Right ventricle myocardium inferior (tissue), 1 donor: ENCODE data around the gene MMAB. TPM values are rescaled to one million over a fixed set of nuclear protein-coding genes. Genes with fewer than 3 reads are reported as not detected.
A peak's percentile ranks its signal among the peaks of the same experiment; 100 is the strongest.

Source experiments
- ATAC-seq: fragments of 200-7000 bp; cut with Tn5 transposase; one replicate; pipeline ENCODE4 v1.9.1; 2020; ENCODE audit warnings: mild to moderate bottlenecking, moderate library complexity
- DNase-seq: peaks from one replicate; pipeline ENCODE4 v3.0.0; 2021; ENCODE audit errors: missing footprints
- intact Hi-C: fragments of 100-400 bp; cut with DNase I; formaldehyde crosslinking; loops from one replicate; pipeline ENCODE4 v1.11.0; 2022
- total RNA-seq: library from RNA; stranded (reverse); fragmentation: NEBNext Ultra II Directional; extraction: Animal tissue kit (Norgen Biotek cat#: 25700); gene quantifications from one replicate; pipeline ENCODE4 v1.2.1, GENCODE V29; 2021
- donor health status: DM: no; HTN: yes; CAD: no; lungs with severe emphysema.

MMAB gene
- total RNA-seq, 1 donor from 2014 or later: 61.7 TPM

- no peak for ATAC-seq
- intact Hi-C loops: no loop called here
- peak; percentile 22 for DNase-seq
Measured at GRCh38 chr12:109553483-109553882, 19.8 kb downstream of the MMAB start.

GRCh38 chr12:109552971-109553370, 20.3 kb downstream of the MMAB start:
- ATAC-seq (no peak), DNase-seq (peak; percentile 43)
- intact Hi-C loops: no loop called here

GRCh38 chr12:109551108-109551507, 22.2 kb downstream of the MMAB start:
- no peak for DNase-seq
- ATAC-seq: no peak
- intact Hi-C loops: no loop called here

GRCh38 chr12:109550281-109550680, 23.0 kb downstream of the MMAB start:
- intact Hi-C loops: no loop called here
- DNase-seq: peak; percentile 68
- ATAC-seq: no peak

- DNase-seq (peak; percentile 45), ATAC-seq (no peak)
- intact Hi-C loops: no loop called here
Measured at GRCh38 chr12:109549613-109550270, 23.6 kb downstream of the MMAB start.

GRCh38 chr12:109548258-109548657, 25.0 kb downstream of the MMAB start:
- no peak for ATAC-seq
- no peak for DNase-seq
- intact Hi-C loops: no loop called here

GRCh38 chr12:109547286-109547685, 26.0 kb downstream of the MMAB start:
- ATAC-seq: no peak
- intact Hi-C loops: no loop called here
- peak; percentile 63 for DNase-seq

GRCh38 chr12:109545826-109546225, 27.5 kb downstream of the MMAB start:
- ATAC-seq (no peak), DNase-seq (peak; percentile 47)
- intact Hi-C loops: no loop called here

- ATAC-seq: peak; percentile 51
- DNase-seq: peak; percentile 76
- intact Hi-C loops: no loop called here
Measured at GRCh38 chr12:109544955-109545531, 28.3 kb downstream of the MMAB start.

GRCh38 chr12:109542876-109543275, 30.4 kb downstream of the MMAB start:
- no peak for ATAC-seq
- intact Hi-C loops: no loop called here
- DNase-seq: peak; percentile 17

- ATAC-seq (no peak), DNase-seq (no peak)
Measured at GRCh38 chr12:109542014-109542413, 31.3 kb downstream of the MMAB start.

GRCh38 chr12:109541413-109541726, 31.9 kb downstream of the MMAB start:
- no peak for DNase-seq
- intact Hi-C loops: no loop called here
- no peak for ATAC-seq

More at GRCh38 chr12:109542014-109542413, 31.3 kb downstream of the MMAB start:
- intact Hi-C loops: no loop called here

GRCh38 chr12:109540526-109541412, 32.5 kb downstream of the MMAB start:
- intact Hi-C loops: no loop called here
- DNase-seq (peak; percentile 27), ATAC-seq (no peak)

- intact Hi-C loops: no loop called here
- DNase-seq: peak; percentile 14
- no peak for ATAC-seq
Measured at GRCh38 chr12:109539508-109539907, 33.8 kb downstream of the MMAB start.

- intact Hi-C loops: no loop called here
- no peak for ATAC-seq
- DNase-seq: no peak
Measured at GRCh38 chr12:109538191-109538863, 35.0 kb downstream of the MMAB start.

- DNase-seq (peak; percentile 22), ATAC-seq (no peak)
- intact Hi-C loops: no loop called here
Measured at GRCh38 chr12:109537136-109537535, 36.2 kb downstream of the MMAB start.

GRCh38 chr12:109535863-109536250, 37.4 kb downstream of the MMAB start:
- DNase-seq: peak; percentile 41
- no peak for ATAC-seq
- intact Hi-C loops: no loop called here

GRCh38 chr12:109535231-109535862, 38.0 kb downstream of the MMAB start:
- no peak for ATAC-seq

GRCh38 chr12:109534456-109534855, 38.8 kb downstream of the MMAB start:
- intact Hi-C loops: no loop called here
- DNase-seq: peak; percentile 48
- no peak for ATAC-seq

More at GRCh38 chr12:109535231-109535862, 38.0 kb downstream of the MMAB start:
- peak; percentile 60 for DNase-seq
- intact Hi-C loops: no loop called here
